AG20443 (cell line): ENCODE data around the gene KCNH2.

Source experiments
- DNase-seq: peaks from one replicate; pipeline ENCODE4 v3.0.0; 2012; ENCODE audit warnings: low spot score, mixed read lengths

The KCNH2 gene

GRCh38 chr7:150947761-150948651 is 30.1 kb downstream of the KCNH2 start:
- no peak for DNase-seq

DNA sequence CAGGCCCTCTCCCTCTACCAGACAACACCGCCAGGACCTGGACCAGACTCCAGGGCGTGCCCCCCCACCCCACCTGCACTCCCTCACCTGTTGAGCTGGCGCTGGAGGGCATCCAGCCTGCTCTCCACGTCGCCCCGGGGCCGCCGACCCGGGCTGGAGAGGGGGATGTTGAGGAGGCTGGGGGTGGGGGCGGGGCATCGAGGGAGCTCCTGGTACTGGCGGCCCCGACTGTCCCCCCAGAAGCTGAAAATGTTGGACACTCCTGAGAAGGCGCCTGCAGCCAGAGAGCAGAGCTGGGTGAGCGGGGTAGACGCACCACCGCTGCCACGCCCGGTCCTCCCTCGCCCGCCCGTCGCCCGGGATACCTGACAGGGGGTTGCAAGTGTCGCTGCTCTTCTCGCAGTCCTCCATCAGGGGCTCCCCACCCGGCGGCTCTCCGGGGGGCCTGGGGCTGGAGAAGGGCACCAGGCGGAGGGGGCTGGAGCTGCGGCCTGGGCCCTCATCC is 30.8 kb downstream of the KCNH2 start:
- DNase-seq: no peak

- no peak for DNase-seq
Observed at GRCh38 chr7:150946421-150947240, 31.5 kb downstream of the KCNH2 start.

DNA sequence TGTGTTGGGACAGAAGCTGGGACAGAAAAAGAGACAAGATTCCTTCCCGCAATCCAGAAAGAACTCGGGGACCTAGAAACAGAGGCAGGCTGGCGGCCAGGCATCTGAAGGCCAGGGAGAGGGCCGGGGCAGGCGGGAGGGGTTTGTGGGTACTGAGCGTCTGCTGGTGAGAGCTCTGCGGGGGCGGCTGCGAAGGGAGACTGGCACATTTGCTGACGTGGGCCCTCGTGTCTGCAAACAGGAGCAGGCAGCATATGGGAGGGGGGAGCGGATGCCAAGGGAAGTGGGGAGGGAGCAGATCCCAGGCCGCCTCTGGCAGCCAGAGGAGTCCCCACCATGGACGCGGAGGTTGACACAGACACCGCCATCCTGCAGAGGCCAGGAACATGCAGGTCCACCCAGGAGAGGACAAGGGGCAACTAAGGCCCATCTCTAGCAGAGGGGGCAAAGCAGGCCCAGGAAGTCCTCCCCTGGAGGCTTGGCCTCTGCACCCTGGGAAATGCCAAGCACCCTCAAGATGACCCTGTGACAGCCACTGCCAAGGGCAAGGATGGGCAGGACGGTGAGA is 32.2 kb downstream of the KCNH2 start:
- no peak for DNase-seq

- DNase-seq: no peak
Observed at GRCh38 chr7:150945171-150945852, 32.8 kb downstream of the KCNH2 start.

- no peak for DNase-seq
Observed at GRCh38 chr7:150944066-150945042, 33.8 kb downstream of the KCNH2 start.

GRCh38 chr7:150943453-150943814 is 34.7 kb downstream of the KCNH2 start:
- DNase-seq: no peak

DNA sequence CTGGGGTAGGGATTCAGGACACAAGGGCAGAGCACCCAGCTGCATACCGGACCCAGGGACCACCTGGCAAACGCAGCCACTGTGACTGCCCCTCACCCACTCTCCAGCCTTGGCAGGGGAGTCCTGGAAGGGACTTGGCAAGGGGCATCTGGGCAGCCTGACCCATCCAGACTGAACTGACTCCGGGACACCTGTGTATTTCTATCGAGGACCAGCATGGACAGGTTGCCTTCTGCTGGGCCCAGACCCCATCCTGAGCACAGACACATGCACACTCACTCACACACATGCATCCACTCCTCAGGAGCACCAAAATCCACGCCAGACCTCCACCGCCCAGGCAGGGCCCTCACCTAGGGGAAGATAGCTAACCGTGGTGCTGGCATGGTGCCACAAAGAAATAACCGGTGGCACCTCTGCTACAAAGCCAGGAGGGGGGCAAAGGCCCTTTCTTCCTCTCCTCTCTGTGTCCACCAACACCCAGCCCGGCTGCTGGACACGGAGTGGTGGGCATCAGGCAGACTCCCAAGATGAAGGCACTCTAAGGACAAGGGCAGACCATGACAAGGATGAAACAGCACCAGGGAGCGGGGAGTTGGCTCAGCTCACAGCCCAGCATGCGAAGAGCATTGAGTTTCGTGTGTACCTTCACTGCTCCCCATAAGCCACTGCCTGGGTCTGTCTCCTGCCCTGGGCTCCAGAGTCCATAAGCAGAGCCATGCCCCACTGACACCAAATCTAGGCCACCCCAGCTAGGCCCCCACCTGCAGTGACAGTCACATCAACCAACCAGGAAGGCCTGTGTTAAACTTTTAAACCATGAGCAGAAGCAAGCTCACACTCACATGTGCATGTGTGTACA is 35.3 kb downstream of the KCNH2 start:
- DNase-seq: no peak

DNA sequence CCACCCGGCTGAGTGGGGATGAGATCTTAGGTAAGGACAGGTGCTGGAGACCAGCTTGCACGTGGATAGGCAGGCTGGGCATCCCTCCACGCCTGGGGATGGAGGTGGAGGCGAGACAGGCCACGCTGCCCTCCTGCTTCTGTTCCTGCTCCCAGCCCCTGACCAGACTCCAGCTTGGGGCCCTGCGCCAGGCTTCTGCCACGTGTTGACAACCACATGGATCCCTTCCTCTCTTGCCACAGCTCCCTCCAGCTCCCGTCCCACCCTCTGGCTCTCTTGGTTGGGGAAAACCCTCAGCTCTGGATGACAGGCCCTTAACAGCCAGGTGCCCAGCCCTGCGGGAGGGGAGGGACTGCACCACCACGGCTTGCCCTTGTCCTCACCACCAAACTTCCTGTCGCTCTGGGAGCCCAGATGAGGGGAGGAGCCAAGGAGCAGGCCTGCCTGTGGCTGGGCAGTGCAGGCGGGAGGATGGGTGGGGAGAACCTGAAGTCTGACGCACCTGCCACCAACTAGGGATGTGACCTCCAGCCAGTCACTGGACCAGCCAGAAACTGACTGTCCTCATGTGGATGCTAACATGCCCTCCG is 36.0 kb downstream of the KCNH2 start:
- DNase-seq: no peak

DNA sequence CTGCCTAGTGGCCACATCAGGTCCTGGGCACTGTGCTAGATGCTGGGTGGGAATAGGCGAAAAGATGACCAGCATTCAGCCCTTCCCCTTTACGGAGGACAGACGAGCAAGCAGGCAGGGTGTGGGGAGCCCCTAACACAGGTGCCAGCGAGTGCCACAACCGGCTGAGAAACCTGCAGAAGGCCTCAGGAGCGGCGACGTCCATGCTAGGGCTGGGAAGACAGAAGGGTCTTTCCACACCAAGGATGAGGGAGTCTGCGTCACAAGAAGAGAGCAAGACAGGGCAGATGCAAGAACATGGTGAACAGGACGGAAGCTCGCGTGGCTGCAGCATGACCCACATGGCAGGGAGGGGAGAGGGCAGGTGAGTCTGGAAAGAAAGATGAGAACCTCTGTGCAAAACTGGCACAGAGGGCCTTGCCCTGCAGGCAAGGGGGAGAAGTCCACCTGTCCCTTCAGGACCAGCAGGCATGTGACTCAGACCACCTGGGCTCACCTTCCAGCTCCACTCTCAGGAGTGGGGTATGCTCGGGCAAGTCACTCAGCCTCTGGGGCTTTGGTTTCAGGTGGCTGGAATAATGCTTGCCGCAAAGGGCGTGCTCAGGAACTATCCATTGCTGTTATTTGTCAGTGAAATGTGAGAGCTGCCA is 36.6 kb downstream of the KCNH2 start:
- DNase-seq: no peak

DNA sequence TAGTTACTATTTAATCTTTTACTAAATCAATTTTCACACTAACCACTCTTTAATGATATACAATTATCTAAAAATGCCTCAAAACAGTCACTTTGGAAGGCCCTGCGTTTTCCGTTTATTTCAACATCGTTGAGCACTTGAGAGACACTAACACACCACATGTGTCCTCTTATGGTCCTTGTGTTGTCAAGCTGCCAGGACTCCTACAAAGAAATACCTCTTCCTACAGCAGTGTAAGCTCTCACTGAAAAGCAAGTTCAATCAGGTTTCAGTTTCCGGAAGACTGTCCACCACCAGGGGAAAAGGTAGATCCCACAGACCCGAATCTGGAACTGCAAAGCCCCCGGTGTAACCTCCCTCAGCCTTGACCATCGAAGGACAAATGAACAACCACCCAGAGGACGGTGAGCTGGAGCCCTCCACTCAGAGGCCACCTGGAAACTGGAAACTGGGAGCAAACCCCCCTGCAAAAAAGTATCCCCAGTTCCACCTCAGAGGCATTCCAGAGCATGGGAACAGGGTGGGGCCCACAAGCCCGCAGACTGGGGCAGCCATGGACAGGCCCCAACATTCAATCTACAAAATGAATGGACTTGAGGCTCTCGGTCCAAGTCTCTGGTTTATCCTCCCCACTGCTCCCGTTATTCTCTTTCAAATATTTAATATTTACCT is 37.6 kb downstream of the KCNH2 start:
- DNase-seq: no peak

DNA sequence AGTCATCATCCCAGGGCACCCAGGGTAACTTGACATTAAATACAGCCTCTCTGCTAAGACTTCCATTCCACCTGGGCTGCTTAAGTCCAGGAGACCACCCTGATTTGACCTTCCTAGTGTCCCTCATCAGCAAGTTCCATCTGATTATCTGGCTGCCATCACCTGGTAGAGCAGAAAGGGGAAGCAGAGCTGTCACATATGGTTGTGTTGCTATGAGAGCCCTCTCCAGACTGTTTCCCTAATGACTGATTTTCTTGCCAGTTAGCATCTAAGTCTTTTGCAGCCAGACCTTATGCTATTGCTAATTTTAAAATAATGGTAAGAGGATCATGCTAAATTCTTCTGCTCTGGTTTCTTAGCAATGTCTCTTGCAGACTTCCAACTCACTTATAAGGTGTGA is 38.7 kb downstream of the KCNH2 start:
- DNase-seq: no peak

- DNase-seq: no peak
Observed at GRCh38 chr7:150939052-150939451, 39.1 kb downstream of the KCNH2 start.

DNA sequence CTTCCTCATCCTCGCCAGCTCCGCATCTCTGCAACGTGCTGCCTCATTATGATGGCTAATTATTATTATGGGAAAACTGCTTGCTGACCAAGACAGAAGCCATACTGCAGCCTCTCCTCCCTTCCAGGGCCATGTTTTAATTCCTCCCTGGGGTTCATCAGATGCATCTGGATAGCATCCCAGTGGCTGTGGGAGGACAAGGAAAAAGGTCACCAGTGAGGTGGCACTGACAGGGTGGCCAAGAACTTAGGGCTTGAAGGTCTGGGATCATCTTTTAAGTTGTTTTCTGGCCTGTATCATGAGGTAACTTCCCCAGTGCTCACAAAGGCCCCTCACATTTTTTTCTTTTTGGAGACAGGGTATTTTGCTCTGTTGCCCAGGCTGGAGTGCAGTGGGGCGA is 39.6 kb downstream of the KCNH2 start:
- no peak for DNase-seq

GRCh38 chr7:150937848-150938561 is 40.1 kb downstream of the KCNH2 start:
- DNase-seq: no peak

GRCh38 chr7:150936018-150936417 is 42.1 kb downstream of the KCNH2 start:
- no peak for DNase-seq

- DNase-seq: no peak
Observed at GRCh38 chr7:150935149-150935548, 43.0 kb downstream of the KCNH2 start.
